Measurements from ENCODE around the gene TUBA1B. TPM values are rescaled to one million over a fixed set of nuclear protein-coding genes. Genes with fewer than 3 reads are reported as not detected.

Gene TUBA1B
- total and polyA plus RNA-seq, 2 of the 13 experiments (the other 11 are each of a cell fraction or from before 2014, with no cell fraction given) = 1,275 to 1,353 TPM

DNA sequence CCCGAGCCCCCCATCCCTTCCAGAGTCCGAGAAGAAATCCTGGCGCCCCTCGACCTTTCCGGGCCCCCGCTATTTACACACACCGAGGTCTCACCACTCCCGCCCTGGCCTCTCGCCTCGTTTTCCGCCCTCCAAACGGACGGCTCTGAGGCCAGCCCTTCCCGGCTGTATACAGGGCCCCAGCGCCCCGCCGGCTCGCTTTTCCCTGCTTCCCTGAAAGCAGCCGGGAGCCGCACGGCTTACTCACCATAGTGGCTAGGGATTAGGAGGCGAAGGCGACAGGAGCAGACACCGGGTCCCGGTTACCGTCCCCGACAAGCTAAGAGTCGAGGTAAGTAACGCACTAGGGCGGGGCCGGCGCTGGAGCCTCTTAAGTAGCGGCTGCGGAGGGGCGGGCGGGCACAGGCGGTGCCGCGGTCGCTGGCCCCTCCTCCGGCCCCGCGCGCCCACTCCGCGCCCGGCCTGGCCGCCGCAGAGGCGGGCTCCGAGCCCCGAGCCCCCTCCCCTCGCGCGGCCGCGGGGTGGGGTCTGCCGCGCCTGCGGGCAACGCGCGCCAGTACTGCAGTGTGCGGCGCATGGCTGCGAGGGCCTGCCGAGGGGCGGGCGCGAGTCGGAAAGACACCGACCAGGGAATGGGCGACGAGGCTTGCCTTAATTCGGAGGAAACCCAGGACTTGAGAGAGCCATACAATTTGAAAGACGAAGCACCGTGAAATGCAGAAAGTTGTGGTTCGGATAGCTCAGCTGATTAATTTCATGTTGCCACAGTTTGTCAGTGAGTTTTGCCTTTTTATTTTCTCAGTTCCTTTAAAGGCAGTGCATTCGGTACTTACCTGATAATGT lies at the start of gene TUBA1B (continued):
- TF ChIP-seq, protein P1, sequence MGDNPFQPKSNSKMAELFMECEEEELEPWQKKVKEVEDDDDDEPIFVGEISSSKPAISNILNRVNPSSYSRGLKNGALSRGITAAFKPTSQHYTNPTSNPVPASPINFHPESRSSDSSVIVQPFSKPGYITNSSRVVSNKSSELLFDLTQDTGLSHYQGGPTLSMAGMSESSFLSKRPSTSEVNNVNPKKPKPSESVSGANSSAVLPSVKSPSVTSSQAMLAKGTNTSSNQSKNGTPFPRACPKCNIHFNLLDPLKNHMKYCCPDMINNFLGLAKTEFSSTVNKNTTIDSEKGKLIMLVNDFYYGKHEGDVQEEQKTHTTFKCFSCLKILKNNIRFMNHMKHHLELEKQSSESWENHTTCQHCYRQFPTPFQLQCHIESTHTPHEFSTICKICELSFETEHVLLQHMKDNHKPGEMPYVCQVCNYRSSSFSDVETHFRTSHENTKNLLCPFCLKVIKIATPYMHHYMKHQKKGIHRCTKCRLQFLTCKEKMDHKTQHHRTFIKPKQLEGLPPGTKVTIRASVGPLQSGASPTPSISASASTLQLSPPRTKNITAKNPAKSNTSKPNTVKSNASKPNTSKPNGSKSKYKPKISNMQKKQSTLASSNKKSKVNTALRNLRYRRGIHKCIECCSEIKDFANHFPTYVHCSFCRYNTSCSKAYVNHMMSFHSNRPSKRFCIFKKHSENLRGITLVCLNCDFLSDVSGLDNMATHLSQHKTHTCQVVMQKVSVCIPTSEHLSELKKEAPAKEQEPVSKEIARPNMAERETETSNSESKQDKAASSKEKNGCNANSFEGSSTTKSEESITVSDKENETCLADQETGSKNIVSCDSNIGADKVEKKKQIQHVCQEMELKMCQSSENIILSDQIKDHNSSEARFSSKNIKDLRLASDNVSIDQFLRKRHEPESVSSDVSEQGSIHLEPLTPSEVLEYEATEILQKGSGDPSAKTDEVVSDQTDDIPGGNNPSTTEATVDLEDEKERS (CRISPR knock-in tag; IDR thresholded peaks at IDR 0.05) = peak; percentile 14; the same call in 1 of the 2 replicates
- TF ChIP-seq HDAC1 (CRISPR knock-in tag; IDR thresholded peaks at IDR 0.05) = peak; percentile 13; the same call in 1 of the 2 replicates
- no peak for TF ChIP-seq ZNF460 (CRISPR knock-in tag; IDR thresholded peaks at IDR 0.05; ENCODE audit: borderline replicate concordance)
- peak; percentile 30; the same call in 1 of the 2 replicates for TF ChIP-seq MED1 (CRISPR knock-in tag; IDR thresholded peaks at IDR 0.05)
- no peak for TF ChIP-seq ZFAT (CRISPR knock-in tag; conservative IDR thresholded peaks at IDR 0.05)
- no peak for TF ChIP-seq LCORL (IDR thresholded peaks at IDR 0.05)
- TF ChIP-seq LCORL (CRISPR knock-in tag; IDR thresholded peaks at IDR 0.05) = peak; percentile 15; the same call in 1 of the 2 replicates
- no peak for TF ChIP-seq ZNF343 (CRISPR knock-in tag; IDR thresholded peaks at IDR 0.05)
- TF ChIP-seq, protein P2, sequence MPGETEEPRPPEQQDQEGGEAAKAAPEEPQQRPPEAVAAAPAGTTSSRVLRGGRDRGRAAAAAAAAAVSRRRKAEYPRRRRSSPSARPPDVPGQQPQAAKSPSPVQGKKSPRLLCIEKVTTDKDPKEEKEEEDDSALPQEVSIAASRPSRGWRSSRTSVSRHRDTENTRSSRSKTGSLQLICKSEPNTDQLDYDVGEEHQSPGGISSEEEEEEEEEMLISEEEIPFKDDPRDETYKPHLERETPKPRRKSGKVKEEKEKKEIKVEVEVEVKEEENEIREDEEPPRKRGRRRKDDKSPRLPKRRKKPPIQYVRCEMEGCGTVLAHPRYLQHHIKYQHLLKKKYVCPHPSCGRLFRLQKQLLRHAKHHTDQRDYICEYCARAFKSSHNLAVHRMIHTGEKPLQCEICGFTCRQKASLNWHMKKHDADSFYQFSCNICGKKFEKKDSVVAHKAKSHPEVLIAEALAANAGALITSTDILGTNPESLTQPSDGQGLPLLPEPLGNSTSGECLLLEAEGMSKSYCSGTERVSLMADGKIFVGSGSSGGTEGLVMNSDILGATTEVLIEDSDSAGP (CRISPR knock-in tag; IDR thresholded peaks at IDR 0.05; ENCODE audit: borderline replicate concordance) = no peak; the same call in 1 of the 2 replicates
- no peak for TF ChIP-seq HMGA1 (CRISPR knock-in tag; conservative IDR thresholded peaks at IDR 0.05)
- no peak for TF ChIP-seq ZC3H4 (CRISPR knock-in tag; IDR thresholded peaks at IDR 0.05; ENCODE audit: borderline replicate concordance)
- peak; percentile 95; the same call in 1 of the 2 replicates for TF ChIP-seq CCDC6 (CRISPR knock-in tag; IDR thresholded peaks at IDR 0.05)
- peak; percentile 80; the same call in 1 of the 2 replicates for TF ChIP-seq ZNF430 (CRISPR knock-in tag; IDR thresholded peaks at IDR 0.05)
- no peak for TF ChIP-seq HNRNPK (IDR thresholded peaks at IDR 0.05; ENCODE audit: low read depth, low read length, poor library complexity, severe bottlenecking)
- peak; percentile 37; the same call in 1 of the 2 replicates for TF ChIP-seq ETV5 (CRISPR knock-in tag; IDR thresholded peaks at IDR 0.05; ENCODE audit: borderline replicate concordance)
- TF ChIP-seq SIN3A (IDR thresholded peaks at IDR 0.05; ENCODE audit: borderline replicate concordance, low read depth, low read length) = no peak
- no peak for TF ChIP-seq RAD51 (IDR thresholded peaks at IDR 0.05; ENCODE audit: borderline replicate concordance)
- TF ChIP-seq, protein P3, sequence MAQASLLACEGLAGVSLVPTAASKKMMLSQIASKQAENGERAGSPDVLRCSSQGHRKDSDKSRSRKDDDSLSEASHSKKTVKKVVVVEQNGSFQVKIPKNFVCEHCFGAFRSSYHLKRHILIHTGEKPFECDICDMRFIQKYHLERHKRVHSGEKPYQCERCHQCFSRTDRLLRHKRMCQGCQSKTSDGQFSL (CRISPR knock-in tag; IDR thresholded peaks at IDR 0.05) = 0 out of 2 replicates have a peak, but pooled peaks have one; percentile 28
- no peak for TF ChIP-seq ZFP90 (CRISPR knock-in tag; IDR thresholded peaks at IDR 0.05; ENCODE audit: borderline replicate concordance)
- no peak; the same call in 1 of the 2 replicates for TF ChIP-seq ZFP36L2 (CRISPR knock-in tag; IDR thresholded peaks at IDR 0.05)
- TF ChIP-seq JUN (CRISPR knock-in tag; IDR thresholded peaks at IDR 0.05) = no peak
